ENCODE measurements around the gene CYP3A5.
"Not testable (repeated sequence)": the region's sequence is repeated elsewhere in the genome, so short reads cannot be mapped to it uniquely, and the experiment has no call there.

DNA sequence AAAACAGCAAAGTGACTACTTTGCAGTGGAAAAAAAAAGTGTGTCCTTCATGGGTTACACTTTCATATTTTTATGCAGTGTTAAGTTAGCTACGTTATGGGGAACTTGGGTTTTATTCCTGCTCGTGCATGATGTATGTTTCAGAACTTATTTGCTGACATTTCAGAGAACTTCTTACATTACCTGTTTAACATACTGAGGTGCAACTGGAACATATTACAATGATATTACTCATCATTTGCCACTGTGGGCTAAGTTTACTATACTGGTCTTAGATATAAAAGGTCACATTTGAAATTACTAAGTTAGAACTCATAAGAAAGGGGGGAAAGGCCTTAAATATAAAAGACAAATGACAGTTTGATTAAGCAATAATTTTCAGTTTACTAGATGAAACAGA is 42.4 kb downstream of the CYP3A5 start:
- TF ChIP-seq YY1 (tag by site-specific recombination; IDR thresholded peaks at IDR 0.05); PRDM1 (tag by site-specific recombination; IDR thresholded peaks at IDR 0.05); KLF16 (tag by site-specific recombination; IDR thresholded peaks at IDR 0.05); ZBTB21 (tag by site-specific recombination; IDR thresholded peaks at IDR 0.05); ZNF610 (tag by site-specific recombination; IDR thresholded peaks at IDR 0.05; ENCODE audit: borderline replicate concordance); KLF10 (tag by site-specific recombination; IDR thresholded peaks at IDR 0.05); ZNF274 (IDR thresholded peaks at IDR 0.05; ENCODE audit: low read length); ZNF274 (tag by site-specific recombination; IDR thresholded peaks at IDR 0.05; ENCODE audit: borderline replicate concordance); ZNF112 (tag by site-specific recombination; IDR thresholded peaks at IDR 0.05); ZNF404 (tag by site-specific recombination; IDR thresholded peaks at IDR 0.05); MEIS1 (CRISPR knock-in tag; IDR thresholded peaks at IDR 0.05; ENCODE audit: borderline replicate concordance); ZNF768 (tag by site-specific recombination; IDR thresholded peaks at IDR 0.05): not testable (repeated sequence)
- TF ChIP-seq, protein P1, sequence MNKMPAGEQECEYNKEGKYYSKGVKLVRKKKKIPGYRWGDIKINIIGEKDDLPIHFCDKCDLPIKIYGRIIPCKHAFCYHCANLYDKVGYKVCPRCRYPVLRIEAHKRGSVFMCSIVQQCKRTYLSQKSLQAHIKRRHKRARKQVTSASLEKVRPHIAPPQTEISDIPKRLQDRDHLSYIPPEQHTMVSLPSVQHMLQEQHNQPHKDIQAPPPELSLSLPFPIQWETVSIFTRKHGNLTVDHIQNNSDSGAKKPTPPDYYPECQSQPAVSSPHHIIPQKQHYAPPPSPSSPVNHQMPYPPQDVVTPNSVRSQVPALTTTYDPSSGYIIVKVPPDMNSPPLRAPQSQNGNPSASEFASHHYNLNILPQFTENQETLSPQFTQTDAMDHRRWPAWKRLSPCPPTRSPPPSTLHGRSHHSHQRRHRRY (tag by site-specific recombination; IDR thresholded peaks at IDR 0.05) = not testable (repeated sequence)
- TF ChIP-seq, protein P2, sequence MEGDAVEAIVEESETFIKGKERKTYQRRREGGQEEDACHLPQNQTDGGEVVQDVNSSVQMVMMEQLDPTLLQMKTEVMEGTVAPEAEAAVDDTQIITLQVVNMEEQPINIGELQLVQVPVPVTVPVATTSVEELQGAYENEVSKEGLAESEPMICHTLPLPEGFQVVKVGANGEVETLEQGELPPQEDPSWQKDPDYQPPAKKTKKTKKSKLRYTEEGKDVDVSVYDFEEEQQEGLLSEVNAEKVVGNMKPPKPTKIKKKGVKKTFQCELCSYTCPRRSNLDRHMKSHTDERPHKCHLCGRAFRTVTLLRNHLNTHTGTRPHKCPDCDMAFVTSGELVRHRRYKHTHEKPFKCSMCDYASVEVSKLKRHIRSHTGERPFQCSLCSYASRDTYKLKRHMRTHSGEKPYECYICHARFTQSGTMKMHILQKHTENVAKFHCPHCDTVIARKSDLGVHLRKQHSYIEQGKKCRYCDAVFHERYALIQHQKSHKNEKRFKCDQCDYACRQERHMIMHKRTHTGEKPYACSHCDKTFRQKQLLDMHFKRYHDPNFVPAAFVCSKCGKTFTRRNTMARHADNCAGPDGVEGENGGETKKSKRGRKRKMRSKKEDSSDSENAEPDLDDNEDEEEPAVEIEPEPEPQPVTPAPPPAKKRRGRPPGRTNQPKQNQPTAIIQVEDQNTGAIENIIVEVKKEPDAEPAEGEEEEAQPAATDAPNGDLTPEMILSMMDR (tag by site-specific recombination; IDR thresholded peaks at IDR 0.05) = not testable (repeated sequence)
- TF ChIP-seq, protein P3, sequence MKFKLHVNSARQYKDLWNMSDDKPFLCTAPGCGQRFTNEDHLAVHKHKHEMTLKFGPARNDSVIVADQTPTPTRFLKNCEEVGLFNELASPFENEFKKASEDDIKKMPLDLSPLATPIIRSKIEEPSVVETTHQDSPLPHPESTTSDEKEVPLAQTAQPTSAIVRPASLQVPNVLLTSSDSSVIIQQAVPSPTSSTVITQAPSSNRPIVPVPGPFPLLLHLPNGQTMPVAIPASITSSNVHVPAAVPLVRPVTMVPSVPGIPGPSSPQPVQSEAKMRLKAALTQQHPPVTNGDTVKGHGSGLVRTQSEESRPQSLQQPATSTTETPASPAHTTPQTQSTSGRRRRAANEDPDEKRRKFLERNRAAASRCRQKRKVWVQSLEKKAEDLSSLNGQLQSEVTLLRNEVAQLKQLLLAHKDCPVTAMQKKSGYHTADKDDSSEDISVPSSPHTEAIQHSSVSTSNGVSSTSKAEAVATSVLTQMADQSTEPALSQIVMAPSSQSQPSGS (tag by site-specific recombination; IDR thresholded peaks at IDR 0.05; ENCODE audit: low read depth) = not testable (repeated sequence)
